MM.1S (cell line): ENCODE results near the gene SHC1.

Source experiments
- CTCF ChIP-seq: fragments of 300-600 bp; sonication (generic); IDR thresholded peaks from 2 replicates; pipeline ENCODE4 v1.5.1; 2016; ENCODE audit warnings: antibody characterized with exemption, low read length, mixed read lengths
- EZH2 ChIP-seq: fragments of 300-600 bp; sonication (generic); optimal IDR thresholded peaks from 2 replicates; pipeline ENCODE3; 2017; ENCODE audit warnings: low read depth, mild to moderate bottlenecking, antibody characterized with exemption, low read length, mixed read lengths
- EZH2phosphoT487 ChIP-seq: fragments of 300-600 bp; sonication (generic); IDR thresholded peaks from 2 replicates; pipeline ENCODE4 v1.6.1; 2018; ENCODE audit warnings: antibody characterized with exemption, low read length

- TF ChIP-seq CTCF, result no peak
- TF ChIP-seq EZH2phosphoT487, result no peak
- TF ChIP-seq EZH2, result no peak
Observed at GRCh38 chr1:154968731-154969130, 1.8 kb downstream of the SHC1 start.
